Tibial artery (tissue), 4 donors: ENCODE data around the gene C8A.

ENCODE experiments used
- DNase-seq, 2 donors: peaks; one replicate each; pipeline ENCODE4 v3.0.0-alpha.2; 2019
- H3K27ac ChIP-seq, 2 donors: fragments of 200-600 bp; sonication (generic) in 1 of 2; 1 replicate in 1 of 2; 2 replicates in 1 of 2; pipeline ENCODE4 v1.5.1; 2018 to 2019; ENCODE audit warnings: mild to moderate bottlenecking in 1 of 2
- H3K27me3 ChIP-seq, 2 donors: fragments of 200-600 bp; sonication (generic) in 1 of 2; one replicate each; pipeline versions ENCODE4 v1.5.1 to v1.6.0; 2016 to 2019
- H3K36me3 ChIP-seq, 3 donors: fragments of 200-600 bp; sonication (generic) in 2 of 3; one replicate each; pipeline ENCODE4 v1.5.1; 2016 to 2019; ENCODE audit warnings: mild to moderate bottlenecking in 2 of 3
- H3K4me1 ChIP-seq, 4 donors: fragments of 200-600 bp; sonication (generic) in 2 of 4; 1 replicate in 3 of 4; 2 replicates in 1 of 4; pipeline ENCODE4 v1.5.1; 2016 to 2019
- H3K4me3 ChIP-seq, 2 donors: fragments of 200-600 bp; sonication (generic) in 1 of 2; 1 replicate in 1 of 2; 2 replicates in 1 of 2; pipeline ENCODE4 v1.5.1; 2018 to 2019; ENCODE audit warnings: mild to moderate bottlenecking in 2 of 2
- H3K9me3 ChIP-seq, 3 donors: fragments of 200-600 bp; sonication (generic) in 1 of 3; one replicate each; pipeline ENCODE4 v1.5.1; 2016 to 2019
- intact Hi-C: fragments of 100-400 bp; cut with DNase I; formaldehyde crosslinking; loops from one replicate; pipeline ENCODE4 v1.15.0; 2023; ENCODE audit warnings: low total_unique reads
- TF ChIP-seq, protein P1 (sequence below), 2 experiments: fragments of 200-600 bp in 1 of 2; fragments of 450-650 bp in 1 of 2; IDR thresholded peaks; one replicate each; pipeline ENCODE4 v1.5.1; 2017 to 2019; ENCODE audit warnings: antibody characterized with exemption in 2 of 2, mild to moderate bottlenecking in 1 of 2, moderate library complexity in 1 of 2

Gene C8A

GRCh38 chr1:56881417-56881816 is 26.8 kb downstream of the C8A start:
- intact Hi-C loops, result no loop called here
- DNase-seq, result no peak
- Histone ChIP-seq H3K9me3 (no peaks in the 10 kb centered on the region), H3K27me3 (peaks cover 0 to 3% of the 10 kb centered on the region in 2 donors), H3K4me3 (no peak overlapping the region), H3K4me1 (no peaks in the 10 kb centered on the region), H3K27ac (no peak overlapping the region), H3K36me3 (no peaks in the 10 kb centered on the region)
- TF ChIP-seq, protein P1, sequence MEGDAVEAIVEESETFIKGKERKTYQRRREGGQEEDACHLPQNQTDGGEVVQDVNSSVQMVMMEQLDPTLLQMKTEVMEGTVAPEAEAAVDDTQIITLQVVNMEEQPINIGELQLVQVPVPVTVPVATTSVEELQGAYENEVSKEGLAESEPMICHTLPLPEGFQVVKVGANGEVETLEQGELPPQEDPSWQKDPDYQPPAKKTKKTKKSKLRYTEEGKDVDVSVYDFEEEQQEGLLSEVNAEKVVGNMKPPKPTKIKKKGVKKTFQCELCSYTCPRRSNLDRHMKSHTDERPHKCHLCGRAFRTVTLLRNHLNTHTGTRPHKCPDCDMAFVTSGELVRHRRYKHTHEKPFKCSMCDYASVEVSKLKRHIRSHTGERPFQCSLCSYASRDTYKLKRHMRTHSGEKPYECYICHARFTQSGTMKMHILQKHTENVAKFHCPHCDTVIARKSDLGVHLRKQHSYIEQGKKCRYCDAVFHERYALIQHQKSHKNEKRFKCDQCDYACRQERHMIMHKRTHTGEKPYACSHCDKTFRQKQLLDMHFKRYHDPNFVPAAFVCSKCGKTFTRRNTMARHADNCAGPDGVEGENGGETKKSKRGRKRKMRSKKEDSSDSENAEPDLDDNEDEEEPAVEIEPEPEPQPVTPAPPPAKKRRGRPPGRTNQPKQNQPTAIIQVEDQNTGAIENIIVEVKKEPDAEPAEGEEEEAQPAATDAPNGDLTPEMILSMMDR (IDR thresholded peaks at IDR 0.05), result no peak

GRCh38 chr1:56890229-56890628 is 35.6 kb downstream of the C8A start:
- Histone ChIP-seq H3K4me1 (no peaks in the 10 kb centered on the region), H3K4me3 (no peak overlapping the region), H3K9me3 (no peaks in the 10 kb centered on the region), H3K27me3 (no peaks in the 10 kb centered on the region), H3K36me3 (no peaks in the 10 kb centered on the region), H3K27ac (no peak overlapping the region)
- TF ChIP-seq, protein P1 (IDR thresholded peaks at IDR 0.05), result no peak
- no peak for DNase-seq
- intact Hi-C loops, result no loop called here

- Histone ChIP-seq H3K27me3 (no peaks in the 10 kb centered on the region), H3K4me3 (no peak overlapping the region), H3K36me3 (no peaks in the 10 kb centered on the region), H3K27ac (no peak overlapping the region), H3K4me1 (no peaks in the 10 kb centered on the region), H3K9me3 (no peaks in the 10 kb centered on the region)
- TF ChIP-seq, protein P1 (IDR thresholded peaks at IDR 0.05), result no peak
- intact Hi-C loops, result no loop called here
- no peak for DNase-seq
Measured at GRCh38 chr1:56894014-56894413, 39.4 kb downstream of the C8A start.

GRCh38 chr1:56897150-56898004 is 42.8 kb downstream of the C8A start:
- H3K36me3 ChIP-seq, result no peaks in the 10 kb centered on the region
- TF ChIP-seq, protein P1 (IDR thresholded peaks at IDR 0.05), result no peak
- H3K4me3 ChIP-seq, result no peak overlapping the region
- intact Hi-C loops, result no loop called here
- H3K4me1 ChIP-seq, result no peaks in the 10 kb centered on the region
- DNase-seq, result no peak
- no peaks in the 10 kb centered on the region for H3K27me3 ChIP-seq
- H3K9me3 ChIP-seq, result no peaks in the 10 kb centered on the region
- no peak overlapping the region for H3K27ac ChIP-seq

- H3K4me1 ChIP-seq, result no peaks in the 10 kb centered on the region
- H3K27ac ChIP-seq, result no peak overlapping the region
- H3K36me3 ChIP-seq, result no peaks in the 10 kb centered on the region
- no peak for DNase-seq
- H3K4me3 ChIP-seq, result no peak overlapping the region
- H3K9me3 ChIP-seq, result no peaks in the 10 kb centered on the region
- TF ChIP-seq, protein P1 (IDR thresholded peaks at IDR 0.05), result no peak
- intact Hi-C loops, result no loop called here
- H3K27me3 ChIP-seq, result no peaks in the 10 kb centered on the region
Measured at GRCh38 chr1:56898005-56898373, 43.4 kb downstream of the C8A start.
